Transverse colon (tissue), 3 donors: ENCODE measurements around the gene ACKR3.

Experiments
- EP300 ChIP-seq: sonication (generic); formaldehyde crosslinking; IDR thresholded peaks from one replicate; pipeline ENCODE4 v1.6.1; 2017; ENCODE audit warnings: antibody characterized with exemption, low read depth
- POLR2A ChIP-seq: fragments of 450-650 bp; IDR thresholded peaks from one replicate; pipeline ENCODE4 v1.6.1; 2016; ENCODE audit warnings: antibody characterized with exemption, mild to moderate bottlenecking, moderate library complexity
- TF ChIP-seq, protein P1 (sequence below), 5 experiments: fragments of 200-600 bp in 3 of 5; fragments of 450-650 bp in 2 of 5; sonication (generic) in 3 of 5; IDR thresholded peaks; 1 replicate in 2 of 5; 2 replicates in 3 of 5; pipeline ENCODE4 v1.5.1; 2016 to 2017; ENCODE audit warnings: antibody characterized with exemption in 5 of 5, inconsistent platforms in 3 of 5, mild to moderate bottlenecking in 2 of 5, moderate library complexity in 1 of 5

DNA sequence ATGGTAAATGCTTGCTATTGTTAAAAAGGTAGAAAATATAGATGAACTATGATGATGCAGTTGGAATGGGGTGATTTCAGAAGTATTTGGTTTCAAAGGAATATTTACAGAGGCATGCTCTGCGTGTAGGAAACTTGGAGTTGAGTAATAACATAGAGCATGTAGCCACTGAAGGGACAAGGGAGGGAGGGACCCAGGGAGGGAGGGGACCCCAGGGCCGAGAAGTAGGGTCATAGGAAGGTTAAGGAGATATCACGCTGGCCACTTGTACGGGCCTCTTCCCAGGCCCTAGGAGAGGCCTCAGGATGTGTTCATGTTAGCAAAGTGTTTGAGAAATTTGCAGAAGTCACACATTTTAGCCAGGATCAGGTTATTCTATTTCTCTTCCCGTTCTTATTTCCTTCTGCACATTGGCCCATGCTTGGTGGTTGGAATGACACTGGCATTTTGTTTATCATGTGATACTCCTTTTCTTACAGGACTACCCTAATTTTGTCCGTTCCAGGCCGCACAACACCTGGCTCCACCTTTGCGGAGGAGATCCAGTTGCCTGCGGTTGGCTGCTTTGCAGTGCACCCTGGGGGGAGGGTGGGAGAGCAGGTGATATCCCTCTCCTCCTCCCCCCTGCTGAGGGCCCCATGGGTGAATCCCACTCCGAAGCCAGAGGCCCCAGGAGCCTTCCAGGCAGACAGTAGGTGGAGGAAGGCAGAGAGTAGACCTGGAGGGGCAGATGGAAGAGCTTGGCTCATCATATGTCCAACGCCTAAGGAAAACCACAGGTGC lies 16.9 kb upstream of the ACKR3 start:
- TF ChIP-seq, protein P1, sequence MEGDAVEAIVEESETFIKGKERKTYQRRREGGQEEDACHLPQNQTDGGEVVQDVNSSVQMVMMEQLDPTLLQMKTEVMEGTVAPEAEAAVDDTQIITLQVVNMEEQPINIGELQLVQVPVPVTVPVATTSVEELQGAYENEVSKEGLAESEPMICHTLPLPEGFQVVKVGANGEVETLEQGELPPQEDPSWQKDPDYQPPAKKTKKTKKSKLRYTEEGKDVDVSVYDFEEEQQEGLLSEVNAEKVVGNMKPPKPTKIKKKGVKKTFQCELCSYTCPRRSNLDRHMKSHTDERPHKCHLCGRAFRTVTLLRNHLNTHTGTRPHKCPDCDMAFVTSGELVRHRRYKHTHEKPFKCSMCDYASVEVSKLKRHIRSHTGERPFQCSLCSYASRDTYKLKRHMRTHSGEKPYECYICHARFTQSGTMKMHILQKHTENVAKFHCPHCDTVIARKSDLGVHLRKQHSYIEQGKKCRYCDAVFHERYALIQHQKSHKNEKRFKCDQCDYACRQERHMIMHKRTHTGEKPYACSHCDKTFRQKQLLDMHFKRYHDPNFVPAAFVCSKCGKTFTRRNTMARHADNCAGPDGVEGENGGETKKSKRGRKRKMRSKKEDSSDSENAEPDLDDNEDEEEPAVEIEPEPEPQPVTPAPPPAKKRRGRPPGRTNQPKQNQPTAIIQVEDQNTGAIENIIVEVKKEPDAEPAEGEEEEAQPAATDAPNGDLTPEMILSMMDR (IDR thresholded peaks at IDR 0.05) = no peak
- TF ChIP-seq POLR2A (no peak), EP300 (no peak)
